Stimulated activated CD4-positive, alpha-beta T cell treated with anti-CD3 and anti-CD28 coated beads, Interleukin-15, amount 100 ng/mL, for 24 hours (primary cell): ENCODE data around the gene FNDC3B.
"Not testable (repeated sequence)": the region's sequence is repeated elsewhere in the genome, so short reads cannot be mapped to it uniquely, and the experiment has no call there.

ENCODE experiments used
- DNase-seq: peaks from one replicate; pipeline ENCODE4 v3.0.0-alpha.2; 2020

Gene FNDC3B

GRCh38 chr3:172039436-172040077, at the start of gene FNDC3B:
Gene FNDC3B (plus strand): TSS chr3:172039578. CDS start chr3:172112480, 72,902 bp downstream.
- peak; percentile 93 for DNase-seq

GRCh38 chr3:171990239-171990638, 49.1 kb upstream of the FNDC3B start:
- DNase-seq, result not testable (repeated sequence)

DNA sequence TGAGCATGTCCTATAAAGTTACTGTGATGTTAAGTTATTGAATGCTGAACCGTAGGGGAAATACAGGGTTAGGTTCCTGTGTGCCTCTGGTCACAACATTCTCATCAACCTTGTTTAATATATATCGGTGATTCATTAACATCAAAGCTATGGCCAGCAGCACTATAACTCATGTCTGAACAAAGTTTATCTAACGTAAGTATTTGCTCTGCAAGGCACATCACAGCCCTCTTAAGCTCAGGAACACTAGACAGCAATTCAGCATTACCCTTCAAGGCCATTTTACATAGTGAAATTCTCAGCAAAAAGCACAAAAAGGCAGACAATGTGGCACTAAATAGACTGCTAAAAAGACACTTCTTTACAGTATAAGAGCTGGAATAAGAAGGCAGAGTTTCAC, 48.2 kb upstream of the FNDC3B start:
- DNase-seq, result no peak

- DNase-seq, result no peak
Observed at GRCh38 chr3:171994646-171995428, 44.5 kb upstream of the FNDC3B start.

- DNase-seq, result no peak
Observed at GRCh38 chr3:171995486-171995885, 43.9 kb upstream of the FNDC3B start.

- no peak for DNase-seq
Observed at GRCh38 chr3:171996178-171996817, 43.1 kb upstream of the FNDC3B start.

DNA sequence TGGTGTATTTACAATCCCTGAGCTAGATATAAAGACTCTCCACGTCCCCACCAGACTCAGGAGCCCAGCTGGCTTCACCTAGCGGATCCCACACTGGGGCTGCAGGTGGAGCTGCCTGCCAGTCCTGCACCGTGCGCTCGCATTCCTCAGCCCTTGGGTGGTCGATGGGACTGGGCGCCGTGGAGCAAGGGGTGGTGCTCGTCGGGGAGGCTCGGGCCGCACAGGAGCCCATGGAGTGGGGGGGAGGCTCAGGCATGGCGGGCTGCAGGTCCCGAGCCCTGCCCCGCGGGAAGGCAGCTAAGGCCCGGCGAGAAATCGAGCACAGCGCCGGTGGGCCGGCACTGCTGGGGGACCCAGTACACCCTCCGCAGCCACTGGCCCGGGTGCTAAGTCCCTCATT, 40.6 kb upstream of the FNDC3B start:
- not testable (repeated sequence) for DNase-seq

DNA sequence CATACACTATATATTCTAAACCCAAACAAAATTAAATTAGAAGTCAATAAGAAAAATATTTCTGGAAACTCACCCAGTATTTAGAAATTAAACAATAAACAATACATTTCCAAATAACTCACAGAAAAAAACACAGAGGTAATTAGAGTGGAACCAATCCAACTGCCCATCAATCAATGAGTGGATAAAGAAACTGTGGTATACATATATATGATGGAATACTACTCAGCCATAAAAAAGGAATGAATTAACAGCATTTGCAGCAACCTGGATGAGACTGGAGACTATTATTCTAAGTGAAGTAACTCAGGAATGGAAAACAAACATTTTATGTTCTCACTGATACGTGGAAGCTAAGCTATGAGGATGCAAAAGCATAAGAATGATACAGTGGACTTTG, 37.8 kb upstream of the FNDC3B start:
- not testable (repeated sequence) for DNase-seq

DNA sequence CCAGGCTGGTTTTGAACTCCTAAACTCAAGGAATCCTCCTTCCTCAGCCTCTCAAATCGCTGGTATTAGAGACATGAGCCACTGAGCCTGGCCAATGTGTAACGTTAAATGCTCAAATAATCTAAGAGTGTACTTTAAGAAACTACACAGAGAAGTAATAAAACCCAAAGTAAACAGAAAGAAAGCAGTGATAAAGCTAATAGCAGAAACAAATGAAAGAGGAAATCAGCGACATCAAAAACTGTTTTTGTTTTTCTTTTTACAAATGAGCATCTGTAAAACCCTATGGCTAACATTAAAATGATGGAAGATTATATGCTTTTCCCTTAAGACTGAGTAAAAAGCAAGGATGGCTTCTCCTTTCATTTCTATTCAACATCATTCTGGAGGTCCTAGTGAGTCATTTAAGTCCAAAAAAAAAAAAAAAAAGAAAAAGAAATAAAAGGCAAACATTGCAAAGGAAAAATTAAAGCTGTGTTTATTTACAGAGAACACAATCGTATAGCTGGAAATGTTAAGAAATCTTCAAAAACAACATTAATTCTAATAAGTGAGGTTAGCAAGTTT, 36.8 kb upstream of the FNDC3B start:
- DNase-seq, result no peak

GRCh38 chr3:172003146-172003545, 36.2 kb upstream of the FNDC3B start:
- DNase-seq, result no peak

DNA sequence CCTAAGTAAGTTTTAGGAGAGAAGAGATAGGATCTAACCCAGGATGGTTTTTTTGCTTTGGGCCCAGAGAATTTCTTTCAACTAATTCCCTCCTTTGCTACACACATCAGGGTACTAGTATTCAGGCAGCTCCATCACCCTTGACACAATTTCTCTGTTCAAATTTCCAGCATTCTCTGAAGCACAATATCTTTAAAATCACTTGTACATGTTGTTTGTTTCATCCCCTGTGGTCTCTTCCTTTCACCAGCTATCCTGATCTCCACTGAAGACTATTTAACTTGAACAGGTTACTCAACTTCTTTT, 32.4 kb upstream of the FNDC3B start:
- DNase-seq, result no peak

- no peak for DNase-seq
Observed at GRCh38 chr3:172009803-172010202, 29.6 kb upstream of the FNDC3B start.

DNA sequence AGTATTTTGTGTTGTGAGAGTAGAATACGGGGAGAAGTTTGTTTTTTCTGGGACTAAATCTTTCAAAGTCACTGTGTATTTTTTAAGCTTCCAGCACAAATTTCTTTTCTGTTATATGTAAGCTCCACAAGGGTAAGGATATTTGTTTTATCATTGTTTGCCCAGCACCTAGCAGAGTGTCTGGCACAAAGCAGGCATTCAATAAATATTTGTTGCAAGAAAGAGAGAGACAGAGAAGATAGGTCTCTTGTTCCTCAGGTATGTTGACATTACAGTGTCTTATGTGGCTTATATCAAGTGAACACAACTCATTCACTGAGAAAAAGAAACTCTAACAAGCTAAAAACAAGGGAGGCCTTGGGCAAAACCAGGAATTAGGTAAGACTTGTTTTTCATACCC, 26.6 kb upstream of the FNDC3B start:
- DNase-seq, result no peak

GRCh38 chr3:172014145-172014544, 25.2 kb upstream of the FNDC3B start:
- DNase-seq, result no peak

DNA sequence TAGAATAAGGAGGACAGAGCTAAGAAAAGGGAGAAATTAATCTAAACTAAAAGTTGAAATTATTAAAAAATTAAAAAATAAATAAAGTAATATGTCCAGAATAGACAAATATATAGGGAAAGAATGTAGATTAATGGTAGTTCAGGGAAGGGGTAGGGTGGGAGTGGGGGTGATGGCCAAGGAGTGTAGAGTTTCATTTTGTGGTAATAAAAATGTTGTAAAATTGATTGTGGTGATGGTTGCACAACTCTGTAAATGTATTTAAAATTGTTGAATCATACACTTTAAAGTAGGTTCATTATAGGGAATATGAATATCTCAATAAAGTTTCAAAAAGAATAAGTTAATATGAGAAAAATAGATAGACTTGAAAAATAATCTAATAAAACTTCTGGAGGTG, 21.0 kb upstream of the FNDC3B start:
- DNase-seq, result no peak

- no peak for DNase-seq
Observed at GRCh38 chr3:172020763-172021162, 18.6 kb upstream of the FNDC3B start.

DNA sequence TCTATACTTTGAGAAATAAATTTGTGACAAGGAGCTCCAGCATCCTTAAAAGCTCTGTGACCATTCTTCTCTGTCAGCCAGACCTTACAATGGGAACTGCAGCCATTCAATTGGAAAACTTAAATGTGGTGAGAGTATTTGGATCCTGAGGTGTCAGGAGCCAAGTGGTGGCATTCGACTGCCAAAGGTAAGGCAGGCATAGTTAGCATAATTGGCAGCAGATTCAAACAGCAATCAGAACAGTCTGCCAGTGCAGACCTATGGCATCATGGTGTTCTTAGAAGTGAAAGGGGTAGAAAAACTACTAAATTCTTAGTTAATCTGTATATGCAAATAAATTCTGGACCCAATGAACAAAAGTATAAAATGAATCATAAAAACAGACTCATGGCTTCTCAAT, 18.2 kb upstream of the FNDC3B start:
- no peak for DNase-seq

GRCh38 chr3:172021859-172022258, 17.5 kb upstream of the FNDC3B start:
- DNase-seq, result no peak

GRCh38 chr3:172023915-172024314, 15.5 kb upstream of the FNDC3B start:
- DNase-seq, result no peak

- no peak for DNase-seq
Observed at GRCh38 chr3:172024679-172025078, 14.7 kb upstream of the FNDC3B start.

DNA sequence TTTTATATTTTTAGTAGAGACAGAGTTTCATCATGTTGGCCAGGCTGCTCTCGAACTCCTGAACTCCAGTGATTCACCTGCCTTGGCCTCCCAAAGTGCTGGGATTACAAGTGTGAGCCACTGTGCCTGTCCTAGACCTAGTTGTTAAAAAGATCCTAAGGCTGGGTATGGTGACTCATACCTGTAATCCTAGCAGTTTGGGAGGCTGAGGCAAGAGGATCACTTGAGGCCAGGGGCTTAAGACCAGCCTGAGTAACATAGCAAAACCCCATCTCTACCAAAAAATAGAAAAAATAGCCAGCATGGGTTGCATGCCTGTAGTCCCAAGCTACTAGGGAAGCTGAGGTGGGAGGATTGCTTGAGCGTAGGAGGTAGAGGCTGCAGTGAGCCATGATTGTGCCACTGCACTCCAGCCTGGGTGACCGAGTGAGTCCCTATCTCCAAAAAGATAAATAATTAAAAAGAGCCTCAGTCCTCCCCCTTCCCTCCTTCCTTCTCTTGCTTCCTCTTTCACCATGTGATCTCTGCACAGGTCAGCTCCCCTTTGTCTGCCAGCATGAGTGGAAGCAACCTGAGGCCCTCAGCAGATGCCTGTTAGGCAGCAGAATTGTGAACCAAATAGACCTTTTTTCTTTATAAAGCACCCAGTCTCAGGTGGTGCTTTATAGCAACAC, 9.8 kb upstream of the FNDC3B start:
- DNase-seq, result no peak

GRCh38 chr3:172030181-172030580, 9.2 kb upstream of the FNDC3B start:
- no peak for DNase-seq

GRCh38 chr3:172031996-172032395, 7.4 kb upstream of the FNDC3B start:
- DNase-seq, result no peak
